ENCODE data around the gene TEX19. TPM values are rescaled to one million over a fixed set of nuclear protein-coding genes. Genes with fewer than 3 reads are reported as not detected.
A peak's percentile ranks its signal among the peaks of the same experiment; 100 is the strongest.

Gene TEX19
- total and polyA plus RNA-seq, 8 donors = not detected

DNA sequence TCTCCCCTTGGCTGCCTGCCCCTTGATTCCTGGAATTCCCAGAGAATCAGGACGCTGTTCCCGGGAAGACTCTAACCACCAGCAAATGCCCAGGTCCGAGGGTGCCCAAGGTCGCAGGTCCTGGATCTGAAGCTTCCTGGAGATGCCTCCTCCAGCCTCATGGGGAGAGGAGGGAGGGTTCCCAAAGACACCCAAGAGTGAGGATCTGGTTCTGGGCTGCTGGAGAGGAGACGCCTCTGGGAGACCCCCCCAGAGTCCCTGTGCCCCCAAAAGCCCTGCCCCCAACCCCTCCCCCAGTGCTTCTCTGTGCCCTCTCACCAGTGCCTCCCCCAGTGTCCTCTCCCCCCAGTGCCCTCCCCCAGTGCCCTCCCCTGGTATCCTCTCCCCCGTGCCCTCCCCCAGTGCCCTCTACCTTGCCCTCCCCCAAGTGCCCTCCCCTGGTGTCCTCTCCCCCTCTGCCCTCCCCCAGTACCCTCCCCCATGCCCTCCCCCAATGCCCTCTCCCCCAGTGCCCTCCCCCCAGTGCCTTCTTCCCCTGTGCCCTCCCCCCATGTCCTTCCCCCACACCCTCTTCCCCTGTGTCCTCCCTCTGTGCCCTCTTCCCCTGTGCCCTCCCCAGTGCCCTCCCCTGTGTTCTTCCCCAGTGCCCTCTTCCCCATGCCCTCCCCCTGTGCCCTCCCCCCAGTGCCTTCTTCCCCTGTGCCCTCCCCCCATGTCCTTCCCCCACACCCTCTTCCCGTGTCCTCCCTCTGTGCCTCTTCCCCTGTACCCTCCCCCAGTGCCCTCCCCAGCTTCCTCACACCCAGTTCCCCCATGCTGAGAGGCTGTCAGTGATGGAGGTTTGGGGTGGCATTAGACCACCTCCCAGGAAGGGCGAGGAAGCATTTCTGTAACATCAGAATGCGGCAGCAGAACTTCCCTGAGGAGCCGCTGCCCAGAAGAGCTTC, 19.1 kb upstream of the TEX19 start:
- peak in 1 of 6 donors; percentile 29 for DNase-seq
- TF ChIP-seq, protein P1, sequence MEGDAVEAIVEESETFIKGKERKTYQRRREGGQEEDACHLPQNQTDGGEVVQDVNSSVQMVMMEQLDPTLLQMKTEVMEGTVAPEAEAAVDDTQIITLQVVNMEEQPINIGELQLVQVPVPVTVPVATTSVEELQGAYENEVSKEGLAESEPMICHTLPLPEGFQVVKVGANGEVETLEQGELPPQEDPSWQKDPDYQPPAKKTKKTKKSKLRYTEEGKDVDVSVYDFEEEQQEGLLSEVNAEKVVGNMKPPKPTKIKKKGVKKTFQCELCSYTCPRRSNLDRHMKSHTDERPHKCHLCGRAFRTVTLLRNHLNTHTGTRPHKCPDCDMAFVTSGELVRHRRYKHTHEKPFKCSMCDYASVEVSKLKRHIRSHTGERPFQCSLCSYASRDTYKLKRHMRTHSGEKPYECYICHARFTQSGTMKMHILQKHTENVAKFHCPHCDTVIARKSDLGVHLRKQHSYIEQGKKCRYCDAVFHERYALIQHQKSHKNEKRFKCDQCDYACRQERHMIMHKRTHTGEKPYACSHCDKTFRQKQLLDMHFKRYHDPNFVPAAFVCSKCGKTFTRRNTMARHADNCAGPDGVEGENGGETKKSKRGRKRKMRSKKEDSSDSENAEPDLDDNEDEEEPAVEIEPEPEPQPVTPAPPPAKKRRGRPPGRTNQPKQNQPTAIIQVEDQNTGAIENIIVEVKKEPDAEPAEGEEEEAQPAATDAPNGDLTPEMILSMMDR (IDR thresholded peaks at IDR 0.05) = no peak
- Histone ChIP-seq H3K4me1 (peaks cover 5 to 8% (median 5%) of the 10 kb centered on the region in 3 donors), H3K4me3 (peak overlapping the region in 2 of 4 donors; percentile 14 to 23), H3K9me3 (no peaks in the 10 kb centered on the region), H3K36me3 (no peaks in the 10 kb centered on the region), H3K27me3 (no peaks in the 10 kb centered on the region), H3K27ac (peak overlapping the region in 1 of 4 donors; percentile 51)
- ATAC-seq = peak; percentile 2 to 30 (median 18)
- WGBS, 2 donors = 45 to 51% methylated on average over 9 to 10 of the region's 10 CpGs
- FAIRE-seq = no peak
- intact Hi-C loops (cut with DNase I) = no loop called here

DNA sequence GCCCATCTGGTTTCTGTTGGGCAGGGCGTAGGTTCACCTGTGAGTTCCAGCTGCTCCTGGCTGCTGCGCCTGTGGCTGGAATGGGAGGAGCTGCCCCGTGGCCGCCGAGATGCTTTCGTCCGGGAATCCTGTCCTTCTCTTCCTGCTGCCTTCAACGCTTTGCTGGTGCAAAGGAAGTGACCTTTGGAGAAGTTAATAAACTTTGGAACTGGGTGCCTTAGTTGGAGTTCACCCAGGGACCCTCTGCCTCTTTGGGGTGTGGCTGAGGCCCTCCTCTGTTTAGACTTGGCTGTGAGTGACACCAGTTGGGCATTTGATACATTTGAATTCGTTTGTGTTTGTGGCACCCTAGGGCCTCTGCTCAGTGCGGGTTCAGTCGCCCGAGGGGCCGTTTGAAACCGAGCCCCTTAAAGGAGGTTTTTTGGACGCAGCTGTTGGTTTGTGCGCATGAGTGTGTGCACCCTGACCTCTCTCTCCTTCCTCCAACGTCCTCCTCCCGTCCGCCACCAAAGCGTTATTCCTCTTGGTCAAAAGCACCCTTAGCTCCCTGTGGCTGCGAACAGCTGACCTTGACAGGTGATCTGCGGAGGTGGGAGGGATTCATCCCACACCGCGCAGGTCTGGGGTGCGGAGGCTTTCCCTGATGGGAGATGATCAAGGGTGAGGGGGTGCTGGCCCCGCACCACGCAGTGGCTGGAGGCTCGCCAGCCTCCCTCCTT, 16.5 kb upstream of the TEX19 start:
- H3K4me3 ChIP-seq = no peak overlapping the region
- no peaks in the 10 kb centered on the region for H3K36me3 ChIP-seq
- H3K4me1 ChIP-seq = no peaks in the 10 kb centered on the region
- FAIRE-seq = no peak
- no peak for ATAC-seq
- no peak overlapping the region for H3K27ac ChIP-seq
- no peaks in the 10 kb centered on the region for H3K9me3 ChIP-seq
- WGBS, 2 donors = 68 to 76% methylated on average over 28 of the region's 28 CpGs
- no peaks in the 10 kb centered on the region for H3K27me3 ChIP-seq
- TF ChIP-seq, protein P1 (IDR thresholded peaks at IDR 0.05) = no peak
- DNase-seq = peak in 1 of 6 donors; percentile 17
- intact Hi-C loops (cut with DNase I) = no loop called here

DNA sequence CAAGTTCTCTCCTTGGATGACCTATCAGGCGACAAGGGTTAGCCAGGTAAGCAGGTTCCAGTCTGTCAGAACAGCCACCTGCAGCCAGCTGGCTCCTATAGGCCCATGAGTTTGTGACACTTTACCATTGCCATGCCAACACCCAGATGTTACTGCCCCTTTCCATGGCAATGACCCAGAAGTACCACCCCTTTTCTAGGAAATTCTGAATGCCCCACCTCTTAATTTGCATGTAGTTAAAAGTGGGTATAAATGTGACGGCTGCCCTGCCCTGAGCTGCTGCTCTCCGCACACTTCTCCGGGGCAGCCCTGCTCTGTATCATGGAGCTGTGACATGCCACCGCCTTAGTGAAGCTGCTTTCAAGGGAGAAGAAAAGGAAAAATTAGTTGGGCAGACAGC, 15.5 kb upstream of the TEX19 start:
- no peak overlapping the region for H3K27ac ChIP-seq
- no peaks in the 10 kb centered on the region for H3K4me1 ChIP-seq
- no peak for FAIRE-seq
- ATAC-seq = no peak
- no peak overlapping the region for H3K4me3 ChIP-seq
- no peaks in the 10 kb centered on the region for H3K36me3 ChIP-seq
- intact Hi-C loops (cut with DNase I) = no loop called here
- H3K27me3 ChIP-seq = no peaks in the 10 kb centered on the region
- H3K9me3 ChIP-seq = no peaks in the 10 kb centered on the region
- 90 to 96% methylated on average over 5 of the region's 5 CpGs for WGBS, 2 donors
- DNase-seq = no peak
- TF ChIP-seq, protein P1 (IDR thresholded peaks at IDR 0.05) = no peak

DNA sequence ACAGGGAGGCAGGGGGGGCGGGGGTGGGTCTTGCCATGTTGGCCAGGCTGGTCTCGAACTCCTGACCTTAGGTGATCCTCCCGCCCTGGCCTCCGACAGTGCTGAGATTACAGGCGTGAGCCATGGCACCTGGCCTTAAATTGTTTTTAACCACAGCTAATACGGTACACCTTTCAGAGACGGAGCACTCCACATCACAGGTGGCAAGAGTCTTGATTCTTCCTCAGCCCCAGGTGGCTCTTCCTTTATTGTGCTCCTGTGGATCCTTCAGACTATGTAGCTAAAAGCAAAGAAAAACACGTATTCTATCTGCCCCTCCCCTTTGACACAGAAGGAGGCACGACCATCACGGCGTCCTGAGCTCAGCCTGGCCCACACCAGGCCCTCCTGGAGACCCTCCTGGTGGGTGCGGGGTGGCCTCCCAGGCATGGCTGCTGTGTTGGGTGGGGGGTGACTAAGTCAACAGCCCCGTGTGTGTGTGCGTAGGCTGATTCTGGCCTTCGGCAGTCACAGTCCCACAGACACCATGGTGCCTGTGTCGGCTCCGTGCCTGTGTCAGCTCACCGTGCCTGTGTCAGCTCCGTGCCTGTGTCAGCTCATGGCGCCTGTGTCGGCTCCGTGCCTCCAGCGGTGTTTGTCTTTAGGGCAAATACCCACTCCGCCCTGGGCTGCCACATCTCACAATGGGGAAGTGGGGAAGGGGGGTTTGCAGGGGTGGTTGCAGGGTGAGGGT, 14.7 kb upstream of the TEX19 start:
- FAIRE-seq = no peak
- no peaks in the 10 kb centered on the region for H3K4me1 ChIP-seq
- no peak overlapping the region for H3K4me3 ChIP-seq
- intact Hi-C loops (cut with DNase I) = no loop called here
- TF ChIP-seq, protein P1 (IDR thresholded peaks at IDR 0.05) = no peak
- H3K27me3 ChIP-seq = no peaks in the 10 kb centered on the region
- H3K27ac ChIP-seq = no peak overlapping the region
- WGBS, 2 donors = 78 to 81% methylated on average over 24 of the region's 24 CpGs
- ATAC-seq = no peak
- H3K9me3 ChIP-seq = no peaks in the 10 kb centered on the region
- H3K36me3 ChIP-seq = no peaks in the 10 kb centered on the region
- no peak for DNase-seq

All from pancreas (tissue), 10 donors.